Psoas muscle (tissue), 8 donors: ENCODE results near the gene SP5. TPM values are rescaled to one million over a fixed set of nuclear protein-coding genes. Genes with fewer than 3 reads are reported as not detected.

Experiments used
- ATAC-seq, 4 donors: fragments of 200-7000 bp; cut with Tn5 transposase; one replicate each; pipeline ENCODE4 v1.9.1; 2020; ENCODE audit warnings: moderate library complexity in 3 of 4, mild to moderate bottlenecking in 2 of 4
- DNase-seq, 2 donors: peaks; one replicate each; pipeline ENCODE4 v3.0.0-alpha.2; 2020
- H3K27ac ChIP-seq: fragments of 200-600 bp; one replicate; pipeline ENCODE4 v1.8.0; 2022
- H3K27me3 ChIP-seq, 3 donors: fragments of 200-600 bp in 1 of 3; one replicate each; pipeline versions ENCODE4 v1.6.1 to v1.8.0; 2013 to 2022; ENCODE audit warnings: low read length in 2 of 3, mild to moderate bottlenecking in 2 of 3, moderate library complexity in 1 of 3; ENCODE audit not compliant: insufficient read depth in 3 of 3
- H3K36me3 ChIP-seq, 2 donors: fragments of 200-600 bp in 1 of 2; one replicate each; pipeline versions ENCODE4 v1.6.1 to v1.8.0; 2013 to 2022; ENCODE audit warnings: low read depth in 1 of 2, mild to moderate bottlenecking in 1 of 2, moderate library complexity in 1 of 2; ENCODE audit not compliant: insufficient read depth in 1 of 2
- H3K4me1 ChIP-seq: fragments of 200-600 bp; one replicate; pipeline ENCODE4 v1.8.0; 2022
- H3K4me3 ChIP-seq: fragments of 200-600 bp; one replicate; pipeline ENCODE4 v1.8.0; 2022; ENCODE audit warnings: mild to moderate bottlenecking
- H3K9me3 ChIP-seq: fragments of 200-600 bp; one replicate; pipeline ENCODE4 v1.8.0; 2022
- WGBS, 3 donors: extraction: QIAGEN DNeasy Blood & Tissue Kit; methylation state at CpG; one replicate each; pipeline versions ENCODE4 v1.1.6 to v1.1.7; 2013; 5-methylcytosine and 5-hydroxymethylcytosine counted together
- intact Hi-C, 2 donors: fragments of 100-400 bp; cut with DNase I; formaldehyde crosslinking; loops; one replicate each; pipeline versions ENCODE4 v1.11.0 to v1.14.2; 2022
- polyA plus RNA-seq, 3 donors: library from polyadenylated mRNA; stranded (reverse); fragments of 200-250 nt; gene quantifications; one replicate each; pipeline ENCODE4 v1.2.3, GENCODE V29; 2013
- total RNA-seq, 4 donors: library from RNA; stranded (reverse); fragmentation: NEBNext Ultra II Directional in 2 of 4; extraction: Animal tissue kit (Norgen Biotek cat#: 25700) in 2 of 4; gene quantifications; one replicate each; pipeline versions ENCODE4 v1.2.1 to v1.2.4, GENCODE V29; 2021 to 2023
- TF ChIP-seq, protein P1 (sequence below): fragments of 200-600 bp; IDR thresholded peaks from one replicate; pipeline ENCODE4 v1.8.0; 2022; ENCODE audit warnings: antibody characterized with exemption
- donor health status: healthy with polysubstance abuse.
- donor health status: DM: no; HTN: no; CAD: no; lungs with moderate emphysema.
- donor health status: Bipolar disorder and iron deficiency.
- donor health status: healthy.
- donor health status: DM: yes; HTN: yes; CAD: no.
- donor health status: DM: no; HTN: no; CAD: no.
- donor health status: DM: no; HTN: no; CAD: no.
- donor health status: DM: yes; HTN: yes; CAD: no.

Gene SP5
- total and polyA plus RNA-seq, 7 donors: 0.07 to 1.0 (median 0.12) TPM; not detected in 1

DNA sequence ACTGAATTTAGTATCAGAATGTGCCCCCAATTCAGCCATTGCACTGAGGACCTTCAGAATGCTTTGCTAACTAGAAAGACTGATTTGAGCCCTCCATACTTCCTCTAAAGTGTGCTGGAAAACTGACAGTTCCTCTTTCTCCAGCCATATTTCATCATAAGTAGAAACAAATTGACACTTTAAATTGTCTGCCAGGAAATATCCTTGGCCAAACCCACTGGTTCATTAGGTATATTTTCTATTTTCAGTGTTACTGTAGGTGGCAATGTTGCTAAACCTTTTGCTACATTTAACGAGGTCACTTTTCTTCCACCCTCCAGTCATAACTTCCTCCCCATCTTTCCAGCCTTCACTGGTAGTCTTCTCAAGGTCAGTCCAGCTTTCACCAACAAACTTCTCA is 21.5 kb downstream of the SP5 start:
- Histone ChIP-seq H3K36me3 (no peaks in the 10 kb centered on the region), H3K27me3 (peaks cover 2 to 4% (median 4%) of the 10 kb centered on the region in 3 donors), H3K9me3 (peaks cover 7% of the 10 kb centered on the region), H3K4me1 (no peaks in the 10 kb centered on the region), H3K4me3 (no peak overlapping the region), H3K27ac (no peak overlapping the region)
- WGBS, 3 donors: 57 to 66% (median 66%) methylated on average over 1 of the region's 1 CpG
- intact Hi-C loops: no loop called here
- DNase-seq (no peak), ATAC-seq (no peak)
- TF ChIP-seq, protein P1, sequence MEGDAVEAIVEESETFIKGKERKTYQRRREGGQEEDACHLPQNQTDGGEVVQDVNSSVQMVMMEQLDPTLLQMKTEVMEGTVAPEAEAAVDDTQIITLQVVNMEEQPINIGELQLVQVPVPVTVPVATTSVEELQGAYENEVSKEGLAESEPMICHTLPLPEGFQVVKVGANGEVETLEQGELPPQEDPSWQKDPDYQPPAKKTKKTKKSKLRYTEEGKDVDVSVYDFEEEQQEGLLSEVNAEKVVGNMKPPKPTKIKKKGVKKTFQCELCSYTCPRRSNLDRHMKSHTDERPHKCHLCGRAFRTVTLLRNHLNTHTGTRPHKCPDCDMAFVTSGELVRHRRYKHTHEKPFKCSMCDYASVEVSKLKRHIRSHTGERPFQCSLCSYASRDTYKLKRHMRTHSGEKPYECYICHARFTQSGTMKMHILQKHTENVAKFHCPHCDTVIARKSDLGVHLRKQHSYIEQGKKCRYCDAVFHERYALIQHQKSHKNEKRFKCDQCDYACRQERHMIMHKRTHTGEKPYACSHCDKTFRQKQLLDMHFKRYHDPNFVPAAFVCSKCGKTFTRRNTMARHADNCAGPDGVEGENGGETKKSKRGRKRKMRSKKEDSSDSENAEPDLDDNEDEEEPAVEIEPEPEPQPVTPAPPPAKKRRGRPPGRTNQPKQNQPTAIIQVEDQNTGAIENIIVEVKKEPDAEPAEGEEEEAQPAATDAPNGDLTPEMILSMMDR: no peak

- Histone ChIP-seq H3K36me3 (no peaks in the 10 kb centered on the region), H3K9me3 (peaks cover 7% of the 10 kb centered on the region), H3K27ac (no peak overlapping the region), H3K4me3 (no peak overlapping the region), H3K4me1 (no peaks in the 10 kb centered on the region), H3K27me3 (peaks cover 2 to 12% (median 6%) of the 10 kb centered on the region in 3 donors)
- ATAC-seq: no peak
- TF ChIP-seq, protein P1: no peak
- DNase-seq: no peak
- intact Hi-C loops: no loop called here
- WGBS, 3 donors: 92 to 97% (median 93%) methylated on average over 2 of the region's 2 CpGs
Observed at GRCh38 chr2:170737406-170737805, 22.3 kb downstream of the SP5 start.

DNA sequence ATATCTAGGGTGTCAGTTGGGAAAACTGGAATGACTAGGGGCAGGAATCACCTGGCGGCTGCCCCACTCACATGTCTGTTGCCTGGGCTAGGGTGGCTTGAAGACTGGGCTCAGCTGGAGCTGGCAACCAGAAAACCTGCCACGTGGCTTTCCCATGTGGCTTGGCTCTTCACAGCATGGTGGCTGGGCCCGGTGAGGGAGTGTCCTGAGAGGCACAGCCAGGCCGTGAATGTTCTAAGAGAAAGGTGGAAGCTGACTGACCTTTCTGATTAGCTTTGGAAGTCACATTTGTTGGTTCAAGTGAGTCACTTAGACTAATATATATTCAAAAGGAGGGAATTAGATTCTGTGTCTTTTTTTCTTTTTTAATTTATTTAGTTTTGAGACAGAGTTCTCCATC is 22.7 kb downstream of the SP5 start:
- ATAC-seq (no peak), DNase-seq (no peak)
- H3K27me3 ChIP-seq: peaks cover 2 to 12% (median 6%) of the 10 kb centered on the region in 3 donors
- WGBS, 3 donors: 64 to 77% (median 67%) methylated on average over 4 of the region's 4 CpGs
- H3K4me1 ChIP-seq: no peaks in the 10 kb centered on the region
- H3K4me3 ChIP-seq: no peak overlapping the region
- TF ChIP-seq, protein P1: no peak
- peaks cover 7% of the 10 kb centered on the region for H3K9me3 ChIP-seq
- intact Hi-C loops: no loop called here
- H3K36me3 ChIP-seq: no peaks in the 10 kb centered on the region
- no peak overlapping the region for H3K27ac ChIP-seq

DNA sequence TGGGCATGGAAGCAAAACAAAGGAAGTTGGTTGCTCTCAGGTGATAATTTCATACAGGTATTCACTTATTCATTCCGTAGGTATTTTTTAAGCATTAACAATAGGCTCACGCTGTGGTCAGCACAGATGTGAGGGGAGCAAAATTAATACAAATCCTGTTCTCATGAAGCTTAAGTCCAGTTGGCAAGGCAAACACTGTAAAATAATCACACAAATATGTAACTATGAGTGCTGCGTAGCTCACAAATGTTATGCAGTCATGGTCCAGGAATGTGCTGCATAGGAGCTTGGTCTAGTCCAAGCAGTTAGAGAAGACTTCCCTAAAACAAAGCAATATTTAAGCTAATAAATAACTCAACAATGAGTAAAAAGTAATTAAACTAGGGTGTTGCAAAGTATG is 23.9 kb downstream of the SP5 start:
- TF ChIP-seq, protein P1: no peak
- H3K27ac ChIP-seq: no peak overlapping the region
- DNase-seq (no peak), ATAC-seq (no peak)
- H3K4me3 ChIP-seq: no peak overlapping the region
- peaks cover 2 to 12% (median 4%) of the 10 kb centered on the region in 3 donors for H3K27me3 ChIP-seq
- H3K4me1 ChIP-seq: no peaks in the 10 kb centered on the region
- H3K36me3 ChIP-seq: no peaks in the 10 kb centered on the region
- peaks cover 7% of the 10 kb centered on the region for H3K9me3 ChIP-seq
- WGBS, 3 donors: 27 to 53% (median 36%) methylated on average over 3 of the region's 3 CpGs
- intact Hi-C loops: no loop called here

DNA sequence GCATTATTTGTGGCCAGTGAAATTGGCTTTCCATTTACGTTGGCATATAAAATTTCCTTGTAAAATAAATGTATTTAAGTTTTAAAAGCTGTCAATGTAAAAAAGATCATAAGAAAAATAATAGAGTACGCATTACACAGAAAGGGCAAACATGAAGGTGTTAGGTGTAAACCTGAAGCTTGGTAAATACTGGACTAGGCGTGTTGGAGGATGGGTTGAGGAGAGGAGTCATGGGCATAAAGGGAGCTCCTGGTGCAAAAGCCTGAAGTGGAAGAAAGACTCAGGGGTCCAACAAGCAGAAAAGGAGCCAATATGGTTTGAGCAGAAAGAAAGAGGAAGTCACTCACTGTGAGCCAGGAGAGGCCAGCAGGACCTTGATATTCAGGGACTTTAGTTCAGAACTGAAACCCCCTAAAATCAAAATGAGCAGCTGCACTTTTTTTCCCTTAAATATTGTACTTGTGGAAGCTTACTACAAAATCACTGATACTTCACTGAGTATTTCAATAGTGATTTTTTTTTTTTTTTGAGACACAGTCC is 24.4 kb downstream of the SP5 start:
- Histone ChIP-seq H3K36me3 (no peaks in the 10 kb centered on the region), H3K4me1 (no peaks in the 10 kb centered on the region), H3K27me3 (peaks cover 2 to 12% (median 4%) of the 10 kb centered on the region in 3 donors), H3K9me3 (peaks cover 7% of the 10 kb centered on the region), H3K4me3 (no peak overlapping the region), H3K27ac (no peak overlapping the region)
- DNase-seq (no peak), ATAC-seq (no peak)
- intact Hi-C loops: loop anchor here in 1 of 2 donors (10.0 kb wide), 1 partner anchor 335 kb away; no protein-coding TSS in a partner anchor
- 80 to 90% (median 86%) methylated on average over 3 of the region's 3 CpGs for WGBS, 3 donors
- TF ChIP-seq, protein P1: no peak
